Tongue (tissue), 2 donors: ENCODE data around the gene RAI1. TPM values are rescaled to one million over a fixed set of nuclear protein-coding genes. Genes with fewer than 3 reads are reported as not detected.
A peak's percentile ranks its signal among the peaks of the same experiment; 100 is the strongest.

Experiments
- DNase-seq: peaks from one replicate; pipeline ENCODE4 v3.0.0-alpha.2; 2015
- total RNA-seq: library from RNA; depleted of rRNA; stranded (reverse); fragments of >200 nt; gene quantifications from one replicate; pipeline ENCODE4 v1.2.3, GENCODE V29; 2014

RAI1 gene
- total RNA-seq, 1 donor from 2014 or later = 14.9 TPM

DNA sequence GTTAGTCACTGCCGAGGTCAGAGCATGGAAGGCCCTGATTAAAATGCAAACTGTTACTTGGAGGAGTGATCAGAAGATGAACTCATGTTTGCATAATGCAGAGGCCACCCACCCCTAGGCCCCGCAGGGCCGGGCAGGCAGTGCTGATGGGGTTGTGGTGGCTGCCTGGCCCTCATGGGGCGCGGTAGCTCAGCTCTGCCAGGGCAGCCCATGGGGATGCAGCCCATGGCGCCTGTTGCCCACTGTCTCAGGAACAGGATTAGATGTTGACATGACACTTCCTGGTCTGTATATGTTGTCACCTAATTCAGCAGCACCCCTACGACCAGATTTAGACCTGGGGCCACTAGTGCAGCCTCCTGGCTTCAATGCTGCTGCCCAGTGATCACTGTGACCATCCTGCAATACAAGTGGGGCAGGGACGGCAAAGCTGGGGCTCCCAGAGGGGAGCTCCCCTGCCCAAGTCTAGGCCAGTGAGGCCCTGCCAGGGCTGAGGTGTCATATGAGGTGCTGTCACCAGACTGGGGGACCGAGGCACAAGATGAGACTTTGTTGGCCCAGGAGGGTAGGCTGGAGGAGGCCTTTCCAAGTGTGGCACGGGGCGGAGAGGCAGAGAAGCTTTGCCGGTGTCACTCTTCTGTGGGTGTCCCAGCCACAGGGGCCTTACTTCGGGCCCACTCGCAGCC, 49.1 kb downstream of the RAI1 start:
- DNase-seq = no peak

DNA sequence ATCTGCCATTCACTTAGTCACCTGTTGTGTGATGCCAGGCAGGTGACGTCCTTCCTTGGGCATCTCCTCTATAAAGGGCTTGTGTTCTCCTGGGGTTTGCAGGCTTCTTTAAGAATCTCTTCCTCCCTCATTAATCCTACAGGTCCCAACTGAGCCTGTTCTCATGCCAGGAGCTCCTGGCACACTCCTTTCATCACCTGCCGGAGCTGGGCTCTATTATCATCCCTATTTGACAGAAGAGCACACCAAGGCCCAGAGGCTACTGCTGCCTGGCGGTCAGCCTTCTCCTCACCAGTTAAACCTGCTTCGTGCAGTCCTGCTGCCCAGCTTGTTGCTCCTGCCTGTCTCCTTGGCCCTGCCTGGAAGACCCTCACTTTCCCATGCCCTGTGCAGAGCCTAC, 51.2 kb downstream of the RAI1 start:
- no peak for DNase-seq

DNA sequence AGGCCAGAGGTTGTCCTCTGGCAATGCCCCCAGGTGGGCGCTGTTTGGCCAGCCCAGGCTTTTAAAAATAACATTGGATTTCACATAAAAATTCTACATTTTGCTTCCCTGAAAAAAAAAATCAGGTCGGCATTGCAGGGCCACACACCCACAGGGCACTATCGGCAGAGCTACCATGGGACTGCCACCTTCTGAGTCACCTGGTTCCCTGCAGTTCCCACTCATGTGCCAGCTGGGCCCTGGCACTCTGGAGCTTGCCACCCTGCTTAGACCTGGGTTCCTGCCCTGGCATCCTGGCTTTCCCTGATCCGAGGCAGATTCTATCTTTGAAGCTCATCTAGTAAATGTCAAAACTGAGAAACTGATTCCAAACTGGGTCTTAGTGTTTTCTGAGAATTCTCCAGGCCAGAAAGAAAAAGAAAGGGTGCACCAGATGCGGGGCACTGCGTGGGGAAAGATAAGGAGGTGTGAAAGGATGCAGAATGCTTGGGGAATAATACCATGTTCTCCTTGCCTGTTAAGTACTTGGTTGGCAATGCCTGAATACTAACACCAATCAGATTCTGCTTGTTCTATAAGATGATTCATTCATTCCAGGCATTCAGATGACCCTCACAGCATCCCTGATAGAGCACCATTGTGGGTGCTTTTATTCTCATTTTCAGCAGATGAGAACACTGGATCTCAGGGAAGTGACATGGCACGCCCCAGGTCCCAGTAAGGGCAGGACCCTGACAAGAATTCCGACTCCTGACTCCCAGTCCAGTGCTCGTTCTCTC, 51.8 kb downstream of the RAI1 start:
- DNase-seq = no peak

DNA sequence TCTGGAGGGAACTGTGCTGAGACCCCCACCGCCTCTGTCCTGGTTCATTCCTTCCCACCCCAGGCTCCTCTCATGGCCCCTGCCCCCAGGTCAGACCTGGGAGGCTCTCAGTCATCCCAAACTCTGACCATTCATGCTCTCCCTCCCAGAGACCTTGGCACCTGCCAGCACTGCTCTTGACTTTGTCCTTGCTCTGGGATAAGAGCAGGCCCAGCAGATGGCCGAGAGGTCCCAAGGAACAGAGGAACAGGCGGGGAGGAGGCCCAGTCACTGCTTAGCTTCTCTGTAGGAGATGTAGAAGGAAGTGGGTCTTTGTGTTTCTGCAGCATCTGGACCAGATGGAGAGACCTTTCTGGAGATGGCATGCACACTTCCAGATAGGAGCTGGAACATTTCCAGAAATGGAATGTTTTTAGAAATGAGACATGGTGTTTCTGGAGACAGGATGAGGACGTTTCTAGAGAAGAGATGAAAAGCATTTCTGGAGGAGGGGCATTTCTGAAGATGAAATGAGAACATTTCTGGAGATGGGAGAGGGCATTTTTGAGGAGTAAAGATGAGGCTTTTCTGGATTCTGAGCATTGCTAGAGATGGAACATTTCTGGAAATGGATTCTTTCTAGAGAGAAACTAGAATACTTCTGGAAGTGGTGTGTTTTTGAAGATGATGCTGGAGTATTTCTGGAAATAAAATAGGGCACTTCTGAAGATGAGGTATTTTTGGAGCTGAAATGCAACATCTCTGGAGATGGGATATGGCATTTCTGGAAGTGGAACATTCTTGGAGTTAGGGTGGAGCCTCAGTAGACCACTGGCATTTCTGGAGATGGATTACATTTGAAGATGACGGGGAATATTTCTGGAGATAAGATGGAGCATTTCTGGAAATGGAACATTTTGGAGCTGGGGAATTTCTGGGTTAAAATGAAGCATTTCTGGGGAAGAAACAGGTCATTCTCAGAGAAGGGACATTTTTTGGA, 55.2 kb downstream of the RAI1 start:
- DNase-seq = no peak

DNA sequence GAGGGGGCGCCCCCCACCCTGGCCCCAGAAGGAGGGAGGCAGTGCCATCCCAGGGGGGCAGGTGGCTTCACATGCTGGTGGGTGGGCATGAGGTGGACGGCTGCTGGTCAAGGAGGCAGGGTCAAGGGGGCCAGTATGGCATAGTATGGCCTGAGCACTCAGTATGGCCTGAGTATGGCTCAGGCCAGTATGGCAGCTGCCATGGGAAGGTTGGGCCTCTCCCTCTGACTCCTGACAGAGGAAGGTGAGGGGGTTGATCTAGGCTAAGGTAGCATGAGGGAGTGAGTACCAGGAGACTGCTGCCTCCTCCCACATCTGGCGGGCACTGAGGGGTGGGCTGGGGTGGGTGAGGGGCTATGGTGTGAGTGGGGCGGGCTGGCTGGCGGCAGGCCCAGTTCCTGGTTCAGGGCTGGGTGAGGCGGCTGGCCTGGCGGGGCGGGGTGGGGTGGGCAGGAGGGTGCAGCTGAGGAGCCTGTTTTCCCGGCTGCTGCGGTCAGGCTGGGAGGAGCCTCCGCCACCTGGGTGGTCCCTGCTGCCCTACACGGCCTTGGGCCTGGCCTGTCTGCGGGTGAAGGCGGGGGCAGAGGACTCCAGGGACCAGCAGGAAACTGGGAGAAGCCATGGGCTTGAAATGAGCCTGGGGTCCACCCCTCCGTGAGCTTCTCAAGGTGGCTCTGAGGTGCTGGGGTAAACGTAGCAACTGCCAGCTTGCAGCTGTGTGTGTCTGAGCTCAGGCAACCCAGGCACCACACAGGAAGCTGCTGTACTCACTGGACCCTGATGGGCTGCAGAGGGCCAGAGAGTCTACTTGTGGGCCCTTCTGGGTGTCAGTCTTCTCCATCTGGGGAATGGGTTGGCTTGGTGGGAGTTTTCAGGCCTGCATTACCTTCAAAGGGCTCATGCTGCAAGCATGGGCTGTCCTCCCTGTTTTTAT, 57.0 kb downstream of the RAI1 start:
- DNase-seq = peak; percentile 75

DNA sequence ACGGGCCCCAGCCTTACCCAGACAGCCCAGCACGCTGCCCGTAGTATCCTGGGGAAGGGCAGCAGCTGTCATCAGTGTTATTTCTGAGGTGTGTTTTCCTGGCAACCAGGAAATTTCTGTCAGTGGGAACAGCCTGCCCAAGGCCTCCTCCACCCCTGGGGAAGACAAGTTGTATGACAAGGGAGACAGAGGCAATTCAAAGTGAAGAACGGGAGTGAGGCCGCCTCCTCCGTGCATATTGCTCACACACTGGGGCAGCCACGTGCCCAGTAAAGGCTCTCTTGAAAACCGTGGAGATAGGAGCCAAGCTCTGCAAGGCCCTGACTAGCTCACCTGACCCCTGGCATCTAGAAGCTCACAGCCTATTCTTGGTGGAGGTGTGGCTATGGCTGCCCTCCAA, 57.6 kb downstream of the RAI1 start:
- peak; percentile 56 for DNase-seq

DNA sequence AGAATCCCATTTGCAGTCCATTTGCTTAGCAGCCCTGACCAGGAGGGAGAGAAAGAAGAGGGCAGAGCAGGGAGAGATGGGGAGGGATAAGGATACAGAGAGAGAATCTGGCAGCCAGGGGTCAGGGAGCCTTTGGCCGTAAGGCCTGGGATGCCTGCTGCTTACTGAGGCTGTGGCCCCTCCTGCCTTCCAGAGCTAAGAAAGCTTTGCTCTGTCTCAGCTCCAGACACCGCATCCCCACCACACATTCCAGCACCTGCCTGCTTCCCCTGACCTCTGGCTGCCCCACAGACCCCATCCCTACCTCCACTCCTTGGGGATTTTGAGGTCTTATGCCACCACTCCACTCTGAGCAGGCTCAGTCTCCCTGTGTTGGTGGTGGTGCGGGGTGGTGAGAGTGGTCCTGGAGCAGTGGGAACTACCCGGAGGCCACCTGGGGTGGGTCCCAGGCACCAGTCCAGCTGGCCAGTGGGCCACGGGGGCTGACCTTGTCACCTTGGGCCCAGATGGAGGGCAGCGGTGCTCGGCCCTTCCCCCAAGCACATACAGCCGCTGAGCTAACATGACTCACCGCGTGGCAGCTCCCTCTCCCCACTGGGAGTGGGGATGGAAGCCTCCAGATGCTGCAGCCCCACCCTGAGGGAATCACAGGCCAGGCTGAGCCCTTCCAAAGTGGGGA, 58.3 kb downstream of the RAI1 start:
- DNase-seq = no peak

DNA sequence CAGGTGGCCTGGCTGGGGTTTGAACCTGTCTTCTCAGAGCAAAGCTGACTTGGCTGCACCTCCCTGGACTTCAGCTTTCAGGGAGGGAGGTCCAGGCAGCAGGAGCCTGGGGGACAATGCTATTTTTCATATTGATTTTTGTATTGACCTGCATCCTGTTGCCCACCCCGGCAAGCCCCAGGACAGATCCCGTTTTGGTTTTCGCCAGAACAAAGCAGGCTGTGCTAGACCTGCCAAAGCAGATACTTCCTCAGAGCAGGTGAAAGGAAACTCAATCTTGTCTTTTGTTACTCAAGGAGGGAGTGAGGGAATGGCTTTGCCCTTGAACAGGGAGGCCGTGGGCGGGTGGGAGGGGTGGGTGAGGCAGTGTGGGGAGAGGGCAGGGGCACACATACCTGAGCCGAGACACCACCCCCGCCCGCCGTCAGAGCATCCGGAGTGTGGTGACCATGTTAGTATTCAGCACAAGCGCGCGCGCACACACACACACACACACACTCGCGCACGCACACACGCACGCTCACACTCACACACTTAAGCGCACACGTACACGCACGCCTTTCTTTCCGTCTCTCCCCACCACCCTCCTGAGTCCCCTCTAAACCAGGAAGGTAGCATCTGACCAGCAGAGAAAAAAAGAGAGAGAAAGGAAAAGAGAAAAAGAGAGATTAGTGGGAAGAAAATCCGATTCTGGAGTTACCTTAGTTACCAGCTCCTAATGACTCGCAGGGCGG, 59.5 kb downstream of the RAI1 start:
- DNase-seq = no peak

DNA sequence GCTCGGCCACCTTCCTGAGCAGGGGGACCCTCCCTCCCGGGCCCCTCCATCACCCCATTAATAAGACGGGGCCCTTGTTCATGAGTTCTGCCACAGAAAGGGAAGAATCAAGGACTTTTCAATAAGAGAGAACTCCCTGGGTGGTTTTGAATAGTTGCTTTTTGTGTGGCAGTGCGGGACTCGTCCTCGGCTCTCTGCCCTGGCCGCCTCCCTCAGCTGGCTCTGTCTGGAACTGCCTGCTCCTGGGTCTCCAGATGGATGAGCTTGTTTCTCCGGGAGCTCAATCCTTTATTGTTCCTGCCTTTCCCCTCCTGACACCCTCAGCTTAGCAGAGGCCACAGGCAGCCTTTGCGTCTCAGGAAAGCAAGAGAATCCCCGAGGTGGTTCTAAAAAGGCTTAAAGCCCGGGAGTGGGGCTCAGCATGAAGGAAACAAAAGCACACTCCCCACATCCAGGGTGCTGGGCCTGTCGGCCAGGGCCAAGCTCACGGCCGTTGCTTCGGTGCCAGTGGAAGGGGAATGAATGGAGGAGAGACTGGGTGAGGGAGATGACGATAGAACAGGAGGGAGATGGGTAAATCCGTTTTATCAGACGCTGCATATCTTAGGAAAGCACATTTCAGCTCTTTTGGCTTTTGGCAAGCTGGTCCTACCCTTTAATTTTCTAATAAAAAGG, 60.2 kb downstream of the RAI1 start:
- DNase-seq = peak; percentile 79

DNA sequence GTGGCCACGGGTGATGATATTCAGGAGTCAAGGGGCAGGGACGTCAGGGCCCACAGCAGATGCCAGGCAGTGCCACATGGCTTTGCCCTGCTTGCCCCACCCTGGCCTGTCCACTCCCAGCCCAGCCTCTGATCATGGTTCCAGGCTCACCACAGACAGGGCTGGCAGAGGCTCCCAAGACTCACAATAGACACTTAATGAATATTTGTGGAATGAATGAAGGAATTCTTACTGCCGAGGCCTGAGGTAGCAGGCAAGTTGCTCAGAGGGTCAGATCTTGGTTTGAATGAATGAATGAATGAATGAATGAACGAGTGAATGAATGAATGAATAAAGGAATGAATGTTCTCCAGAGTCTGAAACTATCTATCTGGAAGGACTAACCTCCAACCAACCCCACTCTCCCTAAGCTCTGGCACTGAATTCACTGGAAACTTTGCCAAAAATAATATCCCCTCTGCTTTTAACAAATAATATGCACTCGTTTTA, 60.9 kb downstream of the RAI1 start:
- DNase-seq = no peak

DNA sequence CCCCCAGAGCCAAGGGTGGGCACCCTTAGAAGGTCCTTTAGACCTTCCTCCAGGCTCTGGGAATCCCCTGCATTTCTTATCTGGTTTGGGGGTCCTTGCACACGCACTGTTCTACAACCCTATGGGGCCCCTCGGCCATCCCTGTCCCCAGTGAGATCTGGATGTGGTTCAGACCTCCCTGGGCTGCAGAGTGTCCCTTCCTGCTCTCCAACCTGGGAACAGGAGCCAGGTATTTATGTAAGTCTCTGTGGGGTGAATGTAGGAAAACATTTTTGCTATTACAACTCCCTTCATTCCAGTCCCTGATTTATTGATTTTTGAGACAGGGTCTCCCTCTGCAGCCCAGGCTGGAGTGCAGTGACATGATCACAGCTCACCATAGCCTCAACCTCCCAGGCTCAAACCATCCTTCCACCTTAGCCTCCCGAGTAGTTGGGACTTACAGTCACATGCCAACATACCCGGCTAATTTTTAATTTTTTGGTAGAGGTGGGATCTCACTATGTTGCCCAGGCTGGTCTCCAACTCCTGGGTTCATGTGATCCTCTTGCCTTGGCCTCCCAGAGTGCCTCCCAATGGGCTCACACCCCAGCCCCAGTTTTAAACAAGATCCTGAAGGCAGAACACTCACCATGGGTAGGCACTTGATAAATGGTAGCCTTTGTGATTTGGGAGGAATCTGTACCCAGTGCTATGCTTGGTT, 61.6 kb downstream of the RAI1 start:
- no peak for DNase-seq

DNA sequence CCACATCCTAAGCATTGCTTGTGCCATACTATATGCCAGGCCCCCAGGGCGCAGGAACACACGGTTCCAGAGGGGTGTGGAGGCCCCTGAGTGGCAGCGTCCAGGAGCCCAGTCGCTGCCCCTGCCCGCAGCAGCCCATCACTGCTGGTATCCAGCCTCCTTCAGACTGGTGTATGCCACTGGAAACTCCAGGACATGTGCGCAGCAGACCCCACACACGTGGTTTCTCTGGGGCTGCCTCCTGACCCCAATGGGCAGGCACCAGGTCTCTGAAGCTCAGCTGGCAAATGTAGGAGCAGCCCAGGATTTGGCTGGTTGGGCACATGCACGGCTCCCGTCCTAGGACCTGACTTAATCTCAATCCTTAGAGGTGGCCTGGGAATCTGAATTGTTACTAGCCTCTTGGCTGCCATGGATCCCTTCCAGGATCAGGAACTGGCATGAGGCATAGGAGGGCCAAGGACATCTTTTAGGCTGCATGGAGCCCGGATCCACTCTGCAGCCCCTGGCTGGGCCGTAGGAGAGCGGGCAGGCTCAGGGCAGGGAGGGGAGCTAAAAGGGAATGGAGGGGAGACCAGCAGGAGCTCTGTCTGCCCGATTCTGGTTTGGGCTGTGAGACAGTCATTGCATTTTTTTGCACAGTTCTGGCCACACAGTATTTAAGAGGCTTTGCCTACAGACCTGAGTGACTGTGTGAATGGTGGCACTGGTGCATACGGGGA, 62.3 kb downstream of the RAI1 start:
- no peak for DNase-seq

DNA sequence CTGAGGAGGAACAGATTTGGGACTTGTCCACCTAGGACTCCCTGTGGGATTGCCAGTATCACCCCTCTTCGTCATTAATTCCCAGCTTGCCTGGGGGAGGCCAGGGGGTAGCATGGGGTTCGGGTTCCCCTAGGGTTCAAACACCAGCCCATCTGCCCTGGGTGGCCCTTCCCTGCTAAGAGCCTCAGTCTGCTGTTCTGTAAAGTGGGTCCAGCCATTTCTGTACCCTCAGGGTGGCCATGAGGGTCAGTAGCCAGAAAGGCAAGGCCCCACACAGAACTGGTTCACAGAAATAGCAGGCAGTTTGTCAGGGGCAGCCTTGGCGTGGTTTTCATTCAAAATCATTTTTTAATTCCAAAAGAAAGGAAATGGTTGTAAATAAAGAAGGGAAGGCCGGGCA, 62.9 kb downstream of the RAI1 start:
- DNase-seq = no peak

DNA sequence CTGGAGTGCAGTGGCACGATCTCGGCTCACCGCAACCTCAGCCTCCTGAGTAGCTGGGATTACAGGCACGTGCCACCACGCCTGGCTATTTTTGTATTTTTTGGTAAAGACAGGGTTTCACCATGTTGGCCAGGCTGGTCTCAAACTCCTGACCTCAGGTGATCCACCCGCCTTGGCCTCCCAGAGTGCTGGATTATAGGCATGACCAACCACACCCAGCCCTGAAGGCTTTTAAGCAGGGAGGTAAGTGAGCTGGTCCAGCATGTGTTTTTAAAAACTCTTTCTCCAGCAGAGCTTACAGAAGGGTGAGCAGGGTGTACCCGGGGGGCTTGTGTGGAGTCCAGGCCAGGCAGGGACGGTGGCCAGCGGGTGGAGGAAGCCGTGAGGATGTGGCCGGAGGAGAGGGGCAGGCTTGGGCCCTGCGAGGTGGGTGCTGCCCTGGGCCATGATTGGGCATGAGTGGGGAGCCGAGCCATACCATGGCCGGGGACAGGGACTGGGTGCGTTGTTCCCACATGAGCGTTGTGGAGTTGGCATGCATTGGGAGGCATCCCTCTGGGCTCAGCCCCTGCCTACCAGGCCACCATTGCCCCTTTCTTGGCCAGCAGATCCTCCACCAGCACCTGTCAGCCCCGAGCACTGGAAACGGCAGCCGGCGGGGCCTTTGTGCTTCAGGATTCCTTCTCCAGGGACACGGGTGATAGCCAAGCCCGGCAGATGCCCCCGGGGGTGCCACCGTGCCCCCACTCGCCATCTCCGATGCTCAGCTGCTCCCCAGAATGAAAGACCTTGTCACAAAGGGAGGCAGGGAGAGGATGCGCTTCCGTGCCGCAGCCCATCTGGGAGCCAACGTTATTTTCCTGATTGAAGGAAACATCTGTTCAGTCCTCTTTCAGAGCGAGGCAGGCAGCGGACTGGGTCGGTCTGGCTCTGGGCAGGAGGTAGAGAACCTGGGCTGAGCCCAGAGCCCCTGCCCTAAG, 64.5 kb downstream of the RAI1 start:
- DNase-seq = peak; percentile 71

DNA sequence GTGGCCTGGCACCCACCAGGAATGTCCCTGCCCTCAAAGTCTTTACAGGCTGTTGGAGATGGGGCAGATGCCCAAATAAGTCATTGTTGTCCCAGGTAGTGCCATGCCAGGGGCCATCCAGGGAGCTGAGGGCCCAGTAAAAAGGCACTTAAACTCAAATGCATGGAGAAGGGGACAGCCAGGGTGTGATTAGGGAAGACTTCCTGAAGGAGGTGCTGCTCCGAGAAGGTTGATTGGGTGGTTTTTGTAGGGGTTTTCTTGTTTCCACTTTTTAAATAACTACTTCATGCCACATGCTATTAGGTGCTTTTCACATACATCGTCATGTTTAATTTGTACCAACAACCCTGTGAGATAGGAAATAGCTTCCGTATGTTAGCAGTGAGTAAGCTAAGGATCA, 66.9 kb downstream of the RAI1 start:
- no peak for DNase-seq

DNA sequence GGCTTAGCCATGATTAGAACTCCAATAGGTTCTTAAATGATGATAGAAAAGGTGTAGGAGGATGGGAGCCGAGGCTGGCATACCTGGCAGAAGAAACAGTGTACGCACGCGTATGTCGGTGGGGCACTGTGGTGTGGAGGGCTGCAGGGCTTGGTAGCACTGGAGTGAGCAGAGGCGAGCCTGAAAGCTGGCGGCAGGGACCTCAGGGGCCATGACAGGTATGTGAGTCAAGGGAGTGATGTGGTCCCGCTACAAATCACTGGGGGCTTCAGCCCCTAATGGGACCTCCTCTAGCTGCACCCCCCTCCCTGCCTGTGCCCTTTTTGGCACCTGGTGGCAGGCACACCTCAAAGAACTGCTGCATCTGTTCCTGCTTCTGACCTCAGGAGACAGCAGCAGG, 67.3 kb downstream of the RAI1 start:
- DNase-seq = no peak
